ENCODE data around the gene SFXN5. TPM values are rescaled to one million over a fixed set of nuclear protein-coding genes. Genes with fewer than 3 reads are reported as not detected.

SFXN5 gene
- polyA plus RNA-seq, 1 donor from 2014 or later, result 5.8 TPM

DNA sequence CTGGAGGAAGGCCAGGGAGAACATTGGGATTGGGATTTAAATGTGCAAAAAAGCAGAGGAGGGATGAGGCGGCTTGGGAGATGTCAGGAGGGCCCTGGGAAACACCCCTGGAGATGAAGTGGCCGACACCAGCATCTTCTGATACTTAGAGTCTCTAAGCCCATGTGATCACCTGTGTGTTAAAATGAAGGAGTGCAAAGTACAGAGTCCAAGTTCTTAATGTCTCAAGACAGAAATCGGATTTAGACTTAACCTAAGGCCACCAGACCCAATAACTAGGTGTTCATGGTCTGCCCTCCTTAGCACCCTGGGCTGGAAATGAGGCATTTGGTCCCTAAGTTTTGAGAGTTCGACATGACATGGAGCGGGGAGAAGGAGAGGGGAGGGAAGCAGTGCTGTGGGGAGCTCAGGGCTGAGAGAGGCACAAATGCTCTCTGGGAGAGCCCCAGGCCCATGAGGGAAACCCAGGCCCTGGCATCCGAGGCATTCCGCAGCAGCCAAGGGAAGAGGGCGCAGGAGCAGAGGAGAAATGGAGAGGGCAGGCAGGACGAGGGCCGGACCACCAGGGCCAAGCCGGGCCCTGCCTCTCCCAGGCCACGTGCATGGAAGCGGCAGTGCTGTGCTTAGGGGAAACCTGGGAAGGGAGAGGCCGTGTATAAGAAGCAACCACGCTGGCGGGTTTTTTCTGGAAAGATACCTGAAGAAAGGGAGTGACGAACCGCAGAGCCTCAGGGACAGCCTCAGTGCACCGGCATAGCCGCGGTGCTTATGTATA, 63.3 kb downstream of the SFXN5 start:
- TF ChIP-seq, protein P1, sequence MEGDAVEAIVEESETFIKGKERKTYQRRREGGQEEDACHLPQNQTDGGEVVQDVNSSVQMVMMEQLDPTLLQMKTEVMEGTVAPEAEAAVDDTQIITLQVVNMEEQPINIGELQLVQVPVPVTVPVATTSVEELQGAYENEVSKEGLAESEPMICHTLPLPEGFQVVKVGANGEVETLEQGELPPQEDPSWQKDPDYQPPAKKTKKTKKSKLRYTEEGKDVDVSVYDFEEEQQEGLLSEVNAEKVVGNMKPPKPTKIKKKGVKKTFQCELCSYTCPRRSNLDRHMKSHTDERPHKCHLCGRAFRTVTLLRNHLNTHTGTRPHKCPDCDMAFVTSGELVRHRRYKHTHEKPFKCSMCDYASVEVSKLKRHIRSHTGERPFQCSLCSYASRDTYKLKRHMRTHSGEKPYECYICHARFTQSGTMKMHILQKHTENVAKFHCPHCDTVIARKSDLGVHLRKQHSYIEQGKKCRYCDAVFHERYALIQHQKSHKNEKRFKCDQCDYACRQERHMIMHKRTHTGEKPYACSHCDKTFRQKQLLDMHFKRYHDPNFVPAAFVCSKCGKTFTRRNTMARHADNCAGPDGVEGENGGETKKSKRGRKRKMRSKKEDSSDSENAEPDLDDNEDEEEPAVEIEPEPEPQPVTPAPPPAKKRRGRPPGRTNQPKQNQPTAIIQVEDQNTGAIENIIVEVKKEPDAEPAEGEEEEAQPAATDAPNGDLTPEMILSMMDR (IDR thresholded peaks at IDR 0.05; ENCODE audit: poor library complexity, severe bottlenecking), result no peak
- no peak for TF ChIP-seq EP300 (conservative IDR thresholded peaks at IDR 0.05; ENCODE audit: poor library complexity, severe bottlenecking)
- TF ChIP-seq SMC3 (conservative IDR thresholded peaks at IDR 0.05; ENCODE audit: poor library complexity), result no peak
- no peak for TF ChIP-seq TAF1 (IDR thresholded peaks at IDR 0.05; ENCODE audit: low read depth)
- H3K9me3 ChIP-seq (ENCODE audit: low read length), result no peaks in the 10 kb centered on the region
- no peak overlapping the region for H3K9ac ChIP-seq (ENCODE audit: low read length)
- H3K27ac ChIP-seq (ENCODE audit: low read length), result no peak overlapping the region
- H3K36me3 ChIP-seq (ENCODE audit: insufficient read depth, low read length), result no peaks in the 10 kb centered on the region
- no peaks in the 10 kb centered on the region for H3K79me2 ChIP-seq (replicated peaks; ENCODE audit: insufficient read depth, low read length)
- no peaks in the 10 kb centered on the region for H3K9me2 ChIP-seq (ENCODE audit: insufficient read depth, low read length)
- no peaks in the 10 kb centered on the region for H3F3A ChIP-seq (ENCODE audit: insufficient read depth, low read length, poor library complexity, severe bottlenecking)
- H3K4me2 ChIP-seq (ENCODE audit: low read length), result no peak overlapping the region
- H3K4me3 ChIP-seq (ENCODE audit: low read length), result no peak overlapping the region
- H2AFZ ChIP-seq (ENCODE audit: low read depth, low read length), result no peak overlapping the region
- no peaks in the 10 kb centered on the region for H4K20me1 ChIP-seq (ENCODE audit: insufficient read depth)
- H3K27me3 ChIP-seq (ENCODE audit: insufficient read depth, low read depth, low read length), result no peaks in the 10 kb centered on the region

- Histone ChIP-seq H3K9ac (ENCODE audit: low read length) (no peak overlapping the region), H4K20me1 (ENCODE audit: insufficient read depth) (no peaks in the 10 kb centered on the region), H3K4me3 (ENCODE audit: low read length) (no peak overlapping the region), H3K27me3 (ENCODE audit: insufficient read depth, low read depth, low read length) (no peaks in the 10 kb centered on the region), H3K4me2 (ENCODE audit: low read length) (no peak overlapping the region), H2AFZ (ENCODE audit: low read depth, low read length) (no peak overlapping the region), H3K9me2 (ENCODE audit: insufficient read depth, low read length) (no peaks in the 10 kb centered on the region), H3F3A (ENCODE audit: insufficient read depth, low read length, poor library complexity, severe bottlenecking) (no peaks in the 10 kb centered on the region), H3K27ac (ENCODE audit: low read length) (no peak overlapping the region), H3K36me3 (ENCODE audit: insufficient read depth, low read length) (no peaks in the 10 kb centered on the region), H3K79me2 (replicated peaks; ENCODE audit: insufficient read depth, low read length) (no peaks in the 10 kb centered on the region), H3K9me3 (ENCODE audit: low read length) (no peaks in the 10 kb centered on the region)
- no peak for TF ChIP-seq MXI1 (conservative IDR thresholded peaks at IDR 0.05; ENCODE audit: poor library complexity, severe bottlenecking)
- TF ChIP-seq RAD21 (conservative IDR thresholded peaks at IDR 0.05), result no peak
- TF ChIP-seq SMC3 (conservative IDR thresholded peaks at IDR 0.05; ENCODE audit: poor library complexity), result no peak
- TF ChIP-seq, protein P1 (IDR thresholded peaks at IDR 0.05; ENCODE audit: poor library complexity, severe bottlenecking), result no peak
- no peak for TF ChIP-seq POLR2AphosphoS5 (IDR thresholded peaks at IDR 0.05)
- no peak for TF ChIP-seq EZH2 (IDR thresholded peaks at IDR 0.05; ENCODE audit: borderline replicate concordance, insufficient read depth, low read length, poor library complexity, severe bottlenecking)
- no peak for TF ChIP-seq REST (IDR thresholded peaks at IDR 0.05; ENCODE audit: borderline replicate concordance)
- TF ChIP-seq TAF1 (IDR thresholded peaks at IDR 0.05; ENCODE audit: low read depth), result no peak
- TF ChIP-seq EP300 (conservative IDR thresholded peaks at IDR 0.05; ENCODE audit: poor library complexity, severe bottlenecking), result no peak
These were observed 64.4 kb downstream of the SFXN5 start for GRCh38 chr2:73006969-73007710.

Data from neural cell (in vitro differentiated cells).